ENCODE measurements around the gene CCDC182. TPM values are rescaled to one million over a fixed set of nuclear protein-coding genes. Genes with fewer than 3 reads are reported as not detected.

The CCDC182 gene
- total and polyA plus RNA-seq, 8 donors: not detected

DNA sequence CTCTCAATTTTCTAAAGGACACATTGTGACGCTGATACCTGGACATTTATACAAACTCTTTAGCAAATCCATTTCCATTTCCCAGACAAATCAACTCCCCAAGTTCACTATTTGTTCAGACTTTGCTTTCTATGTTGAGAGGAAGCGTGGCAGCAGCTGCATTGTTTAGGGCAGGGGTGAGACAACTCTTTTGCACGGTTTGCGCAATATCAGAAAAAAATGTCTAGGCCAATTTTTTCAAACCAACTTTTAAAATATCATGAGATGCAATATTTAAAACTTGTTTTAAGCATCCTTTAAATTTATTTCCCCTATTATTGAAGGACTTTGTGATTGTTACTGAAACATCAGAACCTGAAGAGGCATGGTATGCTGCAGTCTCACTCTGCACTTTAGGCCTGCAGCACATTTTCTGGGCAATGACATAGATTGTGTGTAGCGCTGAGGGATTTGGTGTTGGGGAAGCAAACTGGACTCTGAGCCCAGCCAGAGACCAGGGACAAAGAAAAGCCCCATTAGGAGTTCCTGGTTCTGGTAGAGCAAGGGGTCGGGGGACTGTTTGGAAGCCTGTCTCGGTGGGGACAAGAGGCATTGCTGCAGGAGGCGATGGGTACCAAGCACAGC, 6.4 kb upstream of the CCDC182 start:
- H3K36me3 ChIP-seq: no peaks in the 10 kb centered on the region

DNA sequence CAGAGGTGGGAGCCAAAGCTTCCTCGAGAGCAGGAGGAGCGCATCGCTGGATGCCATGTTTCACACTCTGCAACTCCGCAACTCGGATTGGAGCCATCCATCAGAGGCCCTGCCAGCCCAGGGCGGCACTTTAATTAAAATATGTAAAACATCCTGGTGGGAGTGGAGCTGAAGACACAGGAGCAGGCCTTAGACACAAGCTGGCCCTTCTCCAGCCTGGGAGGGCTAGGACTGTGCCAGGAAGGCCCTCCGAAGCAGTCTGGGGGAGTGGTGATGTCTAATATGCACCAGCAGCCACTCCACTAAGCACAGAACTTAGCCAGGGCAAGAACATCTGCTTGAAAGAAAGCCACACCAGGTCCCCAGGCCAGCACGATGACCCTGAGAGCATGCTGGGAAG, 5.8 kb upstream of the CCDC182 start:
- peaks cover 0 to 5% (median 2%) of the 10 kb centered on the region in 4 donors for H3K4me1 ChIP-seq
- intact Hi-C loops (cut with DNase I; ENCODE audit: low total_unique reads): loop anchor here (10.0 kb wide), 1 partner anchor 516 kb away; no protein-coding TSS in a partner anchor
- H3K27ac ChIP-seq: no peak overlapping the region
- WGBS, 5 donors: 61 to 76% (median 72%) methylated on average over 2 to 8 of the region's 8 CpGs
- TF ChIP-seq POLR2A (IDR thresholded peaks at IDR 0.05): no peak
- peaks cover 0 to 11% (median 0%) of the 10 kb centered on the region in 3 donors for H3K27me3 ChIP-seq
- H3K9me3 ChIP-seq: no peaks in the 10 kb centered on the region
- no peaks in the 10 kb centered on the region for H3K36me3 ChIP-seq
- H3K4me3 ChIP-seq: no peak overlapping the region
- peak in 1 of 2 donors; percentile 31 for DNase-seq

More for the DNA sequence above, 6.4 kb upstream of the CCDC182 start:
- no peak for DNase-seq
- Histone ChIP-seq H3K4me3 (no peak overlapping the region), H3K9me3 (no peaks in the 10 kb centered on the region), H3K4me1 (peaks cover 0 to 5% (median 2%) of the 10 kb centered on the region in 4 donors), H3K27me3 (peaks cover 0 to 11% (median 0%) of the 10 kb centered on the region in 3 donors), H3K27ac (no peak overlapping the region)
- TF ChIP-seq POLR2A (IDR thresholded peaks at IDR 0.05) (no peak), EP300 (IDR thresholded peaks at IDR 0.05) (no peak)
- intact Hi-C loops (cut with DNase I; ENCODE audit: low total_unique reads): loop anchor here (10.0 kb wide), 1 partner anchor 517 kb away; no protein-coding TSS in a partner anchor
- WGBS, 5 donors: 78 to 88% (median 87%) methylated on average over 8 of the region's 8 CpGs

DNA sequence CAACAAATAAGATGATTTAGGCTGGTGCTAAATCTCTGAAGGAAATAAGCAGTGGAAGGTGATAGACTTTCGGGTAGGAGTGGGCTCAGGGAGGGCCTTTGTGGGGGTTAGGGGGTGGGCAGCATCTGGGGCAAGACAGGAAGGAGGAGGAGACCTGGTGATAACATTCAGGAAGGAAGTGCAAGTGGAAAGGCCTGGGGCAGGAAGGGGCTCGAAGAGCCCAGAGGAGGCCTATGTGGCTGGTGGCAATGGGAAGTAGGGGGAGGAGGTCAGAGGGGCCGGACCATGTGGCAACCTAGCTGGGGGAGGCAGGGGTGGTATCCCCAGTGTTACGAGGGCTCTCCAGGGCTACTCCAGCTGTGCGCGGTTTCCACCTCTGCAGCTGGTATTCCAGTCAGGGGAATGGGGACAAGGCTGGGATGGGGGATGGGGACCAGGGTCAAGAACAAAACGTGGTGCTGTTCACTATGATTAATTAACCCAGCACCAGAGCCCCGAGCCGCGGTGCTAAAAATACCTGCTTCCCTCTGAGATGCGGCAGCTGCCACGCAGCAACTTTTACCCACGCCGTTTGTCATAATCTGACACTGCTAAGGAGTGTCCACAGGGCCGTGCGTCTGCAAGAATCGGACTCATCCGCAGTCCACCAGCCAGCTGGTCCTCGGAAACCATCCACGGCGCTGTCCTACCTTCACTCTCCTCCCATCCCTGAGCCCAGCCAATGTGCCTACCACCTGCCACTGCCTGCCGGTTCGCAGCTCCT, 5.2 kb upstream of the CCDC182 start:
- TF ChIP-seq POLR2A (IDR thresholded peaks at IDR 0.05): no peak
- TF ChIP-seq POLR2AphosphoS5 (IDR thresholded peaks at IDR 0.05): no peak
- TF ChIP-seq, protein P1, sequence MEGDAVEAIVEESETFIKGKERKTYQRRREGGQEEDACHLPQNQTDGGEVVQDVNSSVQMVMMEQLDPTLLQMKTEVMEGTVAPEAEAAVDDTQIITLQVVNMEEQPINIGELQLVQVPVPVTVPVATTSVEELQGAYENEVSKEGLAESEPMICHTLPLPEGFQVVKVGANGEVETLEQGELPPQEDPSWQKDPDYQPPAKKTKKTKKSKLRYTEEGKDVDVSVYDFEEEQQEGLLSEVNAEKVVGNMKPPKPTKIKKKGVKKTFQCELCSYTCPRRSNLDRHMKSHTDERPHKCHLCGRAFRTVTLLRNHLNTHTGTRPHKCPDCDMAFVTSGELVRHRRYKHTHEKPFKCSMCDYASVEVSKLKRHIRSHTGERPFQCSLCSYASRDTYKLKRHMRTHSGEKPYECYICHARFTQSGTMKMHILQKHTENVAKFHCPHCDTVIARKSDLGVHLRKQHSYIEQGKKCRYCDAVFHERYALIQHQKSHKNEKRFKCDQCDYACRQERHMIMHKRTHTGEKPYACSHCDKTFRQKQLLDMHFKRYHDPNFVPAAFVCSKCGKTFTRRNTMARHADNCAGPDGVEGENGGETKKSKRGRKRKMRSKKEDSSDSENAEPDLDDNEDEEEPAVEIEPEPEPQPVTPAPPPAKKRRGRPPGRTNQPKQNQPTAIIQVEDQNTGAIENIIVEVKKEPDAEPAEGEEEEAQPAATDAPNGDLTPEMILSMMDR (IDR thresholded peaks at IDR 0.05): no peak
- TF ChIP-seq EP300 (IDR thresholded peaks at IDR 0.05): no peak
- peak in 1 of 2 donors; percentile 33 for DNase-seq
- Histone ChIP-seq H3K9me3 (no peaks in the 10 kb centered on the region), H3K27ac (no peak overlapping the region), H3K4me3 (no peak overlapping the region), H3K36me3 (no peaks in the 10 kb centered on the region), H3K4me1 (peaks cover 0 to 5% (median 2%) of the 10 kb centered on the region in 4 donors), H3K27me3 (peaks cover 0 to 11% (median 0%) of the 10 kb centered on the region in 3 donors)
- intact Hi-C loops (cut with DNase I; ENCODE audit: low total_unique reads): loop anchor here (10.0 kb wide), 1 partner anchor 515 kb away; no protein-coding TSS in a partner anchor
- 60 to 69% (median 65%) methylated on average over 20 to 23 of the region's 23 CpGs for WGBS, 5 donors

- Histone ChIP-seq H3K9me3 (no peaks in the 10 kb centered on the region), H3K4me3 (no peak overlapping the region), H3K36me3 (no peaks in the 10 kb centered on the region), H3K4me1 (peaks cover 0 to 5% (median 2%) of the 10 kb centered on the region in 4 donors), H3K27ac (no peak overlapping the region), H3K27me3 (peaks cover 0 to 11% (median 0%) of the 10 kb centered on the region in 3 donors)
- intact Hi-C loops (cut with DNase I; ENCODE audit: low total_unique reads): loop anchor here (5.0 to 10.0 kb wide), 2 partner anchors 515 to 617 kb away; no protein-coding TSS in a partner anchor
- TF ChIP-seq EP300 (IDR thresholded peaks at IDR 0.05): no peak
- TF ChIP-seq, protein P1 (IDR thresholded peaks at IDR 0.05): no peak
- TF ChIP-seq POLR2A (IDR thresholded peaks at IDR 0.05): no peak
- no peak for TF ChIP-seq POLR2AphosphoS5 (IDR thresholded peaks at IDR 0.05)
- no peak for DNase-seq
- WGBS, 5 donors: 82 to 89% (median 85%) methylated on average over 3 of the region's 3 CpGs
These were observed 4.6 kb upstream of the CCDC182 start for GRCh38 chr17:57749701-57750100.

GRCh38 chr17:57747221-57748017, 2.3 kb upstream of the CCDC182 start:
- WGBS, 5 donors: 25 to 36% (median 28%) methylated on average over 6 of the region's 6 CpGs
- H3K27me3 ChIP-seq: peaks cover 0 to 11% (median 0%) of the 10 kb centered on the region in 3 donors
- peak; percentile 38 to 82 for DNase-seq
- H3K27ac ChIP-seq: no peak overlapping the region
- H3K4me3 ChIP-seq: no peak overlapping the region
- H3K36me3 ChIP-seq: no peaks in the 10 kb centered on the region
- TF ChIP-seq POLR2AphosphoS5 (IDR thresholded peaks at IDR 0.05): no peak
- TF ChIP-seq, protein P1 (IDR thresholded peaks at IDR 0.05): peak in 5 of 7 experiments; percentile 51 to 65 (median 60)
- intact Hi-C loops (cut with DNase I; ENCODE audit: low total_unique reads): loop anchor here (5.0 kb wide), 1 partner anchor 615 kb away; no protein-coding TSS in a partner anchor
- H3K9me3 ChIP-seq: no peaks in the 10 kb centered on the region
- peaks cover 0 to 5% (median 2%) of the 10 kb centered on the region in 4 donors for H3K4me1 ChIP-seq

Measured in stomach (tissue), 9 donors.